ENCODE measurements around the gene MIEF1.

Gene MIEF1

DNA sequence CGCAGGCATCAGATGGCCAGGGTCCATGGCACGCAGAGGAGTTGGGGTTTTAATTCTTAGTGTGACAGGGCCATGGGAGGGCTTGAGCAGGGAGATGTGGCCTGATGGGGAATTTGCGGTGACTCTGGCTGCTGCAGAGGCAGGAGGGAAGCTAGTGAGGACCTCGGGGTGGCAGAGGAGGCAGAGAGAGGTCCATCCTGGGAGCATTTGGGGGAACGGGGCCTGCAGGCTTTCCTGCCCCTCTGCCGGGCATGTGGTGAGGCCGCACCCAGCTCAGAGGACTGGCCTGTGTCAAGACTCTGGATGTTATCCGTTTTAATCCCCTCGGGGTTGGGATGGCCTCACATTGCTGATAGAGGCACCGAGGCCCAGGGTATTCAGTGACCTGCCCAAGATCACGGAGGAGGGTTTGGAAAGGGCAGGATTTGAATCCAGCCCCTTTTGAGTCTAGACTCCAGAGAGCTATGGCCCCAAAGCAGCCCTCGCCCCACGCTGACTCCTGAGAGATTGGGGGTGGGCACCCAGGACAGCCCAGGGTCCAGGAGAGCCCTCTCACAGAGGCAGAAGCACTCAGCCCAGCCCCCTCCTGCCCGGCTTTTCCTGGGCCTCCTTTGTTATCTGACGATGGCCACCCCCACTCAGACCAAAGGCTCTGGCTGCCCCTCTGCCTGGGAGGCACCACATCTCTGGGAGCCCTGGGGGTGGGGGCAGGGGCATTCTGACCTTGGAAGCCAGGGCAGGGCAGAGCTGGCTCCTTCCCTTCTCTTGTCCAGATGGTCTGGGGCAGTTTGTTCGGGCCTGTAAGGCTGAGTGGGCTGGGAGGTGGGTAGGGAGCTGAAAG lies 31.4 kb upstream of the MIEF1 start:
- no peak for DNase-seq (ENCODE audit: low read depth)

DNA sequence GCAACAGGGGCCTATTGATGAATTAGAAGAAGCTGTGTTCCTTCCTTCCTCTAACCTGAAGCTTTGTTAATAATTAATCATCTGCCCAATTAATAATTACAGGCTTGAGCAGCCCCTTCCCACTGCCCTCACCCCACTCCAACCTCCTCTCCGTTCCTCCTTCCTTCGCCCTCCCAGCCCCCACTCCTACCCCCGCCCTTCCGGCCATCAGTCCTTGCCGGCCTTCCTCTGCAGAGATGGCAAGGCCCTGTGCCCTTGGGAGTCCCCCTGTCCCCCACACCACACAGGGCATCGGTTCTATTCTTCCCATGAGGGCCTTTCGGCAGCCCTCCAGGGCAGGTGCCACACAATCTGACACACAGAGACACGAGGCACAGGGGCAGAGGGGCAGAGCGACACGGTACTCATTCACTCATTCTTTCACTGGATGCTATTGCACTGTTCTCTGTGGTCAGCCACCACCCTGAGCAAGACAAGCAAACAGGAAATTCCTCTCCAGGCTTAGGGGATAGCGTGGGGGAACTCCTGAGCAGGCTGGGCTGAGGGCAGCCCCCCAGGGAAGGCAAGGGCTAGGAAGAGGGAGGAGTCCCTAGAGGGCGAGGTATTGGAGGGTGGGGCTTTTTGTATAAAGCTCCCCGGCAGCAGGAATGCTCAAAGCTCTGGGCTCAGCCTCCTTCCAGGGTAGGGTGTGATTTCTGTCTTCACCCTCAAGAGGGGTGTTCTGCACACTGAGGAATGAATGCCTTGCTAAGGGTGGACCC lies 30.5 kb upstream of the MIEF1 start:
- no peak for DNase-seq (ENCODE audit: low read depth)

DNA sequence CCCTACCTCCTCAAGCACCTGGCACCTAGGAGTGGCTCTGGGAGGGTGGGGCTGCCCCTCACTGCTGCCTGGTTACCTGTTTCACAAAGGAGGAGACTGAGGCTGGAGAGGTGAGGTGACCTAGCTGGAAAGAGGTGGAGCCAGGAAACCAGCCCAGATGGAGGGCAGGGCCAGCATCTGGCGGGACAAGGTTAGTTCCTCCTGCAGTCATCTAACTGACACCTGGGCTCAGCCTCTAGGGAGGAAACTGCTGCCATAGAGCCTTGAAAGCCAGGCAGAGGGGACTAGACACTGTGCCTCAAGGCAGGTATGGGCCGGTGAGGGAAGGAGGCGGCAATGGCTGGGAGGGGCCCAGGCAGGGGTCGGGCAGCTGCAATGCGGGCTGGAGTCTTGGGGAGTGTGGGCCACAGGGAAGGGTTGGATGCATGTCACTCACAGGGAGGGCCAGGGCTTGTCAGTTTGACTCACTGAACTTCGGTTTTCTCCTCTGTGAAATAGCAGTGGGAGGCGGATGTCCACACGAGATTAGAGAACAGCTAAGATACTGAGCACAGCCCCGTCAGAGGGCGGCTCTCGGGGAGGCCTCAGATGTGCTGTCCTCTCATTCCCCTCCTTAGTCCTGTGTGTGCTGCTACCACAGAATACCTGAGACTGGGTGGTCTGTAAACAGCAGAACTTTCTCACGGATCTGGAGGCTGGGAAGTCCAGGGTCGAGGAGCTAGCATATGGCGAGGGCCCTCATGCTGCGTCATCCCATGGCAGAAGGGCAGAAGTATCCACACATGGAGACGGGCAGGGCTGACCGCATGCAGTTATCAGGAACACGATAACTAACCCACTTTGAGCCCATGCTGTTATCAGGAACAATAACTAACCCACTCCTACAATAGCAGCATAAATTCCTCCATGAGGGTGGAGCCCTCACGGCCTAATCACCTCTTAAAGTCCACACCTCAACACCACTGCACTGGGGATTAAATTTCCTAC lies 29.2 kb upstream of the MIEF1 start:
- no peak for DNase-seq (ENCODE audit: low read depth)

DNA sequence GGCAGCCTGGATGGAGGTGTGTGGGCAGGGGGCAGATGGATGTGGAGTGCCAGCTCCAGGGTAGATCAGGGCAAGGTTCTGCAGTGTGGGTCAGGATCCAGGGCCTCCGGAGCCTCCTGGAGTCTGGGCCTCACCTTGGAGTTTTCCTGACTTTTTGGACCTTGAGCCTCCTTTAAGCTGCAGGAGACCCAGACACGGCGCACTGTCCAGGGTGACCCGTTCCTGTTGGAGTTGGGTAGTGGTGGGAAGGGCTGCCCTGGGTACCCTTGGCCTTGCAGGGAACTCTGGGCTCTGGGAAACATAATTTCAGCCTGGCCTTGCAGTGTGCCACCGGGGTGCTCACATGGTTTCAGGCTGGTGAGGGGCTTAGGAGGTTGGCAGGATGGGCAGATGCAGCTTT lies 28.2 kb upstream of the MIEF1 start:
- no peak for DNase-seq (ENCODE audit: low read depth)

DNA sequence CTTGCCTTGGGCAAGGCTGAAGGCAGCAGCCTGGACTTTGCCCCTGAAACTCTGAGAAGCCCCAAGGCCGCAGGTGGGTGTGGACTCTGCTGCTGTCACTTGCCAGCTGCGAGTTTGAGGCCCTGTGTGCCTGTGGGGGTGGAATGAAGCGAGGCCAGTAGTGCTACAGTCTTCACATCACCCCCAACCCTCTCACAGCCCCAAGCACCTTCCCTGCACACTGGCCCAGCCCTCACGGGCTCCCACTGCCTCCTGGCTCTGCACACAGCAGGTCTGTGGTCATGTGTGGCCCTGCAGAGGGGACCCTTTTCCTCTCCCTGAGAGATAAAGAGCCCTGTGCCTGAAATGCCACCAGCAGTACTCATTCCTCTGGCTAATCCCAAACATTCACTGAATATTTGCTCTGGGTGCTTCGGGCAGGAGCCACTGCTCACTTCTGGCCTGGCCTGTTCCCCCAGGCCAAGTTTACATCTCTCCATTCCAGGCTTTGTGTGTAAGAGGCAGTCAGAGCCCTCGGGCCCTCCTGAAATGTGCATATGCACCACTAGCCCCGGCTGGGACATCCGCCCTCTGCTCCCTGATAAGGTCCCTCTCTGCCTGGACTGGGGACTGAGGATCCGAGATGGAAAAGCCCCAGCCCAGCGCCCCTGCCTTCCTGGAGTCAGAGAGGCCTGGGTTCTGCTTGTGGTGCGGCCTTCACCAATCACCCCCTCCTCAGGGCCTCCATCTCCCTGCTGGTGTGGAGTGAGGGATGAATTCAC lies 27.6 kb upstream of the MIEF1 start:
- no peak for DNase-seq (ENCODE audit: low read depth)

DNA sequence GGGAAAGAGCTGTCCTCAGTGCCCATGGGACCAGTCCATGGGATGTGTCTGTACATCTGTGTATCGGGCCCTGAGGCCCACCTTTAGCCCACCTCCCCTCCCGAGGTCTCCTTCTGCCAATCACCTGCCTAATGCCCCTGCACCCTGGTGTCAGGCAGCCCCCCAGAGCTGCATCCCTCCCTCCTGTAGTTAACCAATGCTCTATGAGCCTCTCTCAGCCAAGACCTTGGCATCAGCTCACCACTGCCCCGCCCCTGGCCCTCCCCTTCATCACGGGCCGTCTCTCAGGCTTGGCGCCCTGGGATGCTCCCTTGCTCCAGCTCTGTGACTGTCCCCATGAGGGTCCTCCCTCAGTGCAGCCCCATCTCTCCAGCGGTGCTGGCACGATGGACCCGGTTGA lies 26.8 kb upstream of the MIEF1 start:
- DNase-seq (ENCODE audit: low read depth): no peak

DNA sequence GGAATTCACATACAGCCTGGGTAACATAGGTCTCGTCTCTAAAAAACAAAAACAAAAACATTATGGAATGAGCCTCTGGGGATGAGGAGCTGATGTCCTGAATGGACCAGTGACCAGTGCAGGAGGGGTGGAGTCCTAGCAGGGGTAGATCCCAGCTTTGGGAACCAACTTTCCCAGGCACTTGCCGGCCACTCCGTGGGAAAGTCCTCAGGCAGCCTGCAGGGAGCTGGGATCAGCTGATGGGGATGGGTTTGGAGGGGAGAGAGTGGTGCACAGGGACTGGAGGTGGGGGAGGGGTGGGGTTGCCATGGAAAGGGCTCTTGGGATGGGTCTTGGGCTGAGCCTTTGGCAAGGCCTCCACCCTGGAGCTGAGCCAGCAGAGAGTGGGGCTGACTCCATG lies 26.2 kb upstream of the MIEF1 start:
- DNase-seq (ENCODE audit: low read depth): no peak

GRCh38 chr22:39476664-39477063 lies 25.4 kb upstream of the MIEF1 start:
- no peak for DNase-seq (ENCODE audit: low read depth)

- DNase-seq (ENCODE audit: low read depth): no peak
Measured at GRCh38 chr22:39477542-39477941, 24.5 kb upstream of the MIEF1 start.

DNA sequence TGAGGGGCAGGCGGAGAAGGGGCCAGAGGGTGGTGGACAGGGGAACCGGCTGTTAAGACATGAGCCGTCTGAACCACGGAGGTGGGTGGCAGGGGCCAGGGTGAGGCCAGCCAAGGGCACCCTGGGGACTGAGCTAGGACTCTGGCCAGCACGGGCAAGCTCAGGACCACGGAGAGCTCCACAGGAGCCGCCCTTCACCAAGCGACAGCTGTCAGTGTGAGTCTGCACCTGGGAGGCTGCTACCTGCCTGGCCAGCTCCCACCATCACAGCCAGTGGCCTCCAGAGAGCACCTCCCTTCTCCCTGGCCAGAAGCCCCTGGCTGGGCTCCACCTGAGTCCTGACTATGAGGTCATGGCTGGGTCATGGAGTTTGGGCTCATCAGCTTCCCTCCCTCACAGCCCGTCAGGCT lies 23.6 kb upstream of the MIEF1 start:
- no peak for DNase-seq (ENCODE audit: low read depth)

DNA sequence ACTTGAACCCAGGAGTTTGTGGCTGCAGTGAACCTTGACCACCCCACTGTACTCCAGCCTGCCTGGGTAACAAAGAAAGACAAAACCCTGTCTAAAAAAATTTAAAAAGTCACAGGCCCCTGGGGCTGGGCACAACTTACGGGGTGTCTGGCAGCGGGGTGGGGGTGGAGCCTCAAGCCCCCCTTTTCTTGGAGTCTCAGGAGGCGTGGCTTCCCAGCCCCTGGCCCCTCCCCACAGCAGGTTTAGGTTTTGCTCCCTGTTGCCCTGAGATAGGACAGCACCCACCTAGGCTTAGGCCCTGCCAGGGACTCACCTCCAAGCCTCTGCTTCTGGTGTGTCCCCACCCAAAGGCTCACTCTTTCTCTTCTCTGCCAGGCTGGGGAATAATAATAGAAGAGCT lies 22.8 kb upstream of the MIEF1 start:
- no peak for DNase-seq (ENCODE audit: low read depth)

DNA sequence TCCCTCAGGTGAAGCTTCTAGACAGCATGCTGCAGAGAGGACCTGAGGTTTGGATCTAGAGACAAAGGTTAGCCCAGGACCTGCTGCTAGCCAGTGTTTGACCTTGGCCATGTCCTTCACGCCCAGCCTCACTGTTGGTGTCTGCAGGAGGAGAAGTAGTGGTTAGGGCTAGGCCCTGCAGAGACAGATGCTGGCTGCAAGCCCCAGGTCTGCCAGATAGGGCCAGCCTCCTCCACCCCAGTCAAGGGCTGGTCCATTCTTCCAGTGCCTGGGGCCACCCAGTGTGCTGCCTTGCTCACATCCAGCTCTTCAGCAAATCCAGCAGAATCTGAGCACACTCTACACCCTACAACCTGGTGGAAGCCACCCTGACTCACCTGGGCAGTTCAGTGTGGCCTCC lies 21.5 kb upstream of the MIEF1 start:
- no peak for DNase-seq (ENCODE audit: low read depth)

DNA sequence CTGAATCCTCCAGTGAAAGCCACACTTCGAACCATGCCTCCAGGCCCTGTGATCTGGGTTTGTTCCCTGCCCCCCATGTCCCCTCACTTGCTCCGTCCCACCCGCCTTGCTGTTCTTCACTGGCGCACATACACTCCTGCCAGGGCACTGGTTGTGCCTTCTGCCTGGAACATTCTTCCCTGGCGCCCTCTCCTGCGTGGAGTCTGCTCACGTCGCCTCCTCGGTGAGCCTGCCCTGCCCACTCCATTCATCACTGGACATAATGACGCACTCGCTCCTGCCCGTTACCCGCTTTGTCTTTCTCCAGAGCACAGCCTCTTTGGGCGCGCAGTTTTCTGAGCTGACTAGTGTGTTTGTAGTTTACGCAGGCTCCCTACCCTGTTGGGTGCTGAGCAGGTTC lies 21.0 kb upstream of the MIEF1 start:
- DNase-seq (ENCODE audit: low read depth): no peak

DNA sequence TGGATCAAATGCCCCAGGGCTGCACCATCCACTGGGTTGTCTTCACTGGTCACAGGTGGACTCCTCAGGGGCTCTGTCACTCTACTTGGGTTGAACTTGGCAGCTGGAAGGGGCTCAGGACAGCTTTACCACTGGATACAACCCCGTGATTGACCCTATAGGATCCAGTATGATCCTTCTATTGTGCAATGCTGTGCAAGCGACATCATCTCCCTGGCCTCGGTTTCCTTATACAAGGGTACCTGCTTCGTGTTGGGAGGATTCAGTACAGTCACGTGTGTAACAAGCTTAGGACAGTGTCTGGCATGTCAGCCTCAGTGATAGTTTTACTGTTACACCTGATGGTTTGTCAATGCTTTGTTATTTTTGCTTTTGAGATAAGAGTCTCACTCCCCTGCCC lies 20.5 kb upstream of the MIEF1 start:
- no peak for DNase-seq (ENCODE audit: low read depth)

DNA sequence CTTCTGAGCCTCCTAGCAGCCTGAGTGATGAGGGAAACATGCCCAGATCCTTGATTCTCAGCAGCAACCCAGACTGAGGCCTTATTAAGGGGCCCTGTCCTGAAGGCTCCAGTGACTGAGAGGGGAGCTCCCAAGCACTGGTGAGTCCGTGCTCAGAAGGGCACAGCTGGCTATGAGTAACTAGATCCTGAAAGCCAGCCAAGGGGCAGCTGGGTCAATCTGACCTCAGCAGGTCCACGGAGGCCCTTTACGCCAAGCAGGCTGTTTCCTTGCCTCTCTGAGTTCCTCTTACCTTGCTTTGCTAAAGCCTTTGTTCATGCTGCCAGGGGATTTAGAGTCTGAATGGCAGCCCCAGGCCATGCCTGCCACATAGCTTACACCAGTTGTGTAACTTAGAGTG lies 19.3 kb upstream of the MIEF1 start:
- no peak for DNase-seq (ENCODE audit: low read depth)

GRCh38 chr22:39486951-39487825 lies 14.9 kb upstream of the MIEF1 start:
- DNase-seq (ENCODE audit: low read depth): no peak

DNA sequence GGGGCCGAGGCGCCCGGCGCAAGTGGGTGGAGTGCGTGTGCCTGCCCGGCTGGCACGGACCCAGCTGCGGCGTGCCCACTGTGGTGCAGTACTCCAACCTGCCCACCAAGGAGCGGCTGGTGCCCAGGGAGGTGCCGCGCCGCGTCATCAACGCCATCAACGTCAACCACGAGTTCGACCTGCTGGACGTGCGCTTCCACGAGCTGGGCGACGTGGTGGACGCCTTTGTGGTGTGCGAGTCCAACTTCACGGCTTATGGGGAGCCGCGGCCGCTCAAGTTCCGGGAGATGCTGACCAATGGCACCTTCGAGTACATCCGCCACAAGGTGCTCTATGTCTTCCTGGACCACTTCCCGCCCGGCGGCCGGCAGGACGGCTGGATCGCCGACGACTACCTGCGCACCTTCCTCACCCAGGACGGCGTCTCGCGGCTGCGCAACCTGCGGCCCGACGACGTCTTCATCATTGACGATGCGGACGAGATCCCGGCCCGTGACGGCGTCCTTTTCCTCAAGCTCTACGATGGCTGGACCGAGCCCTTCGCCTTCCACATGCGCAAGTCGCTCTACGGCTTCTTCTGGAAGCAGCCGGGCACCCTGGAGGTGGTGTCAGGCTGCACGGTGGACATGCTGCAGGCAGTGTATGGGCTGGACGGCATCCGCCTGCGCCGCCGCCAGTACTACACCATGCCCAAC lies 14.1 kb upstream of the MIEF1 start:
- no peak for DNase-seq (ENCODE audit: low read depth)

DNA sequence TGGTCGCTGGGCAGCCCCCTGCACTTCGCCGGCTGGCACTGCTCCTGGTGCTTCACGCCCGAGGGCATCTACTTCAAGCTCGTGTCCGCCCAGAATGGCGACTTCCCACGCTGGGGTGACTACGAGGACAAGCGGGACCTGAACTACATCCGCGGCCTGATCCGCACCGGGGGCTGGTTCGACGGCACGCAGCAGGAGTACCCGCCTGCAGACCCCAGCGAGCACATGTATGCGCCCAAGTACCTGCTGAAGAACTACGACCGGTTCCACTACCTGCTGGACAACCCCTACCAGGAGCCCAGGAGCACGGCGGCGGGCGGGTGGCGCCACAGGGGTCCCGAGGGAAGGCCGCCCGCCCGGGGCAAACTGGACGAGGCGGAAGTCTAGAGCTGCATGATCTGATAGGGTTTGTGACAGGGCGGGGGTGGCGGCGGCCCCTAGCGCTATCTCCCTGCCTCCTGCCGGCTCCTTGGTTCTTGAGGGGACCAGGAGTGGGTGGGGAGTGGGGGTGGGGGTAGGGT lies 13.5 kb upstream of the MIEF1 start:
- DNase-seq (ENCODE audit: low read depth): no peak
